Activated CD8-positive, alpha-beta memory T cell treated with anti-CD3 and anti-CD28 coated beads, Interleukin-2, amount 10 ng/mL, durations not matched to agents 7 days and 5 days (primary cell): ENCODE results near the gene RRP36. TPM values are rescaled to one million over a fixed set of nuclear protein-coding genes. Genes with fewer than 3 reads are reported as not detected.

Source experiments
- ATAC-seq: fragments of 150-1000 bp; cut with Tn5 transposase; one replicate; pipeline ENCODE4 v1.10.0; 2021; ENCODE audit warnings: moderate library complexity
- CTCF ChIA-PET: fragments of 350-600 bp; sonication (Branson Sonifier 250); formaldehyde crosslinking; loops from one replicate; lab custom pipeline; 2021; ENCODE audit warnings: antibody characterized with exemption; lab: Charles Lee
- DNase-seq: peaks from one replicate; pipeline ENCODE4 v3.0.0-alpha.2; 2020
- H3K27ac Mint-ChIP-seq: one replicate; pipeline ENCODE4 v1.8.0; 2021; ENCODE audit warnings: mild to moderate bottlenecking, mixed read lengths
- H3K27me3 Mint-ChIP-seq: one replicate; pipeline ENCODE4 v1.8.0; 2021; ENCODE audit warnings: mixed read lengths
- H3K36me3 Mint-ChIP-seq: one replicate; pipeline ENCODE4 v1.8.0; 2021; ENCODE audit warnings: mild to moderate bottlenecking, mixed read lengths
- H3K4me1 Mint-ChIP-seq: one replicate; pipeline ENCODE4 v1.8.0; 2021; ENCODE audit warnings: mixed read lengths
- H3K4me3 Mint-ChIP-seq: one replicate; pipeline ENCODE4 v1.8.0; 2021; ENCODE audit warnings: mild to moderate bottlenecking, moderate library complexity, mixed read lengths
- H3K9me3 Mint-ChIP-seq: one replicate; pipeline ENCODE4 v1.8.0; 2022; ENCODE audit warnings: low read depth, mixed read lengths
- total RNA-seq, 2 experiments: library from RNA; stranded (reverse); gene quantifications; one replicate each; pipeline ENCODE4 v1.2.3, GENCODE V29; 2021

Gene RRP36
- total RNA-seq, 2 experiments from 2014 or later = 60.9 to 71.8 TPM

DNA sequence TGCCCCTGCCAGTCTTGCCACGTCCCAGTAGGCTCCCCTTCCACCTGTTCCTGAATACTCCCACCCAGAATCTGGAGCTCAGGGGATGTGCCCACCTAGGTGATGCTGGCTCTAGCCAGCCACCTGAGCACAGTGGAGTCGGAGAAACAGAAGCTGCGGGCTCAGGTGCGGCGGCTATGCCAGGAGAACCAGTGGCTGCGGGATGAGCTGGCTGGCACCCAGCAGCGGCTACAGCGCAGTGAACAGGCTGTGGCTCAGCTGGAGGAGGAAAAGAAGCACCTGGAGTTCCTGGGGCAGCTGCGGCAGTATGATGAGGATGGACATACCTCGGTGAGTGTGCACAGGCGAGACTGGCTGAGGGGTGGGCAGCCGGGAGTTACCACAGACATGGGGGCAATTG is 41.4 kb downstream of the RRP36 start:
- CTCF ChIA-PET = interaction anchor here (0.6 to 1.2 kb wide), 2 partner anchors 9 to 81 kb away, joined by 3 read pairs; partner anchors contain the start of gene CUL7
- no peak overlapping the region for H3K27ac Mint-ChIP-seq
- no peaks in the 10 kb centered on the region for H3K9me3 Mint-ChIP-seq
- H3K4me3 Mint-ChIP-seq = no peak overlapping the region
- peaks cover 23% of the 10 kb centered on the region for H3K4me1 Mint-ChIP-seq
- H3K36me3 Mint-ChIP-seq = no peaks in the 10 kb centered on the region
- no peak for ATAC-seq
- no peaks in the 10 kb centered on the region for H3K27me3 Mint-ChIP-seq
- DNase-seq = no peak

DNA sequence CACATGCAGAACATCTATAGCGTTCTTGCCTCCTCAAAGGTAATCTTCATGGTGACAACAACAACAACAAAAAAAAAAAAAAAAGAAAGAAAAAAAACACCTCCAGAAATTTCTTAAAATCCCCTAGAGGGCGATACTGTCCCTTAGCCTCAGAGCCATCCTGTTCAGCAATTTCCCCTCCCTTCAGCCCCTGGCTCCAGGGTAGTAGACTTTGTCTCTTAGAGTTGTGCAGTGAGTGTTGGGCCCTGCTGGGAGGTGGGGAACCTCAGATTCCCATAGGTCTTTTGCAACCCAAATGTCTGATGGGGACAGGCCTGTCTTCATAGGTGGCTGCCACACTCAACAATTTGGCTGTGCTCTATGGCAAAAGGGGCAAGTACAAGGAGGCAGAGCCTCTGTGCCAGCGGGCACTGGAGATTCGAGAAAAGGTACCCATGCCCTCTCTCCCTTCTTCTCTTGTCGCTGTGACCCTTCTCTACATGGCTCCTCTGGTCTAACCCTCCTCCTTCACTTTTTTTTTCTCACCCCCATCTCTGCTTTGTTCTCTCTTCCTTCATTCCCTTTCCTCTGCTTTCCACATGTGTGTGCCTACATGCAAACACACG is 48.7 kb downstream of the RRP36 start:
- Mint-ChIP-seq H3K4me3 (no peak overlapping the region), H3K27me3 (no peaks in the 10 kb centered on the region), H3K36me3 (no peaks in the 10 kb centered on the region), H3K9me3 (no peaks in the 10 kb centered on the region), H3K4me1 (no peaks in the 10 kb centered on the region), H3K27ac (no peak overlapping the region)
- DNase-seq = peak; percentile 50
- ATAC-seq = peak; percentile 81
- CTCF ChIA-PET = interaction anchor here (0.7 to 2.0 kb wide), 8 partner anchors 9 to 308 kb away, joined by 3 to 5 read pairs (median 3); partner anchors contain the start of gene GNMT

DNA sequence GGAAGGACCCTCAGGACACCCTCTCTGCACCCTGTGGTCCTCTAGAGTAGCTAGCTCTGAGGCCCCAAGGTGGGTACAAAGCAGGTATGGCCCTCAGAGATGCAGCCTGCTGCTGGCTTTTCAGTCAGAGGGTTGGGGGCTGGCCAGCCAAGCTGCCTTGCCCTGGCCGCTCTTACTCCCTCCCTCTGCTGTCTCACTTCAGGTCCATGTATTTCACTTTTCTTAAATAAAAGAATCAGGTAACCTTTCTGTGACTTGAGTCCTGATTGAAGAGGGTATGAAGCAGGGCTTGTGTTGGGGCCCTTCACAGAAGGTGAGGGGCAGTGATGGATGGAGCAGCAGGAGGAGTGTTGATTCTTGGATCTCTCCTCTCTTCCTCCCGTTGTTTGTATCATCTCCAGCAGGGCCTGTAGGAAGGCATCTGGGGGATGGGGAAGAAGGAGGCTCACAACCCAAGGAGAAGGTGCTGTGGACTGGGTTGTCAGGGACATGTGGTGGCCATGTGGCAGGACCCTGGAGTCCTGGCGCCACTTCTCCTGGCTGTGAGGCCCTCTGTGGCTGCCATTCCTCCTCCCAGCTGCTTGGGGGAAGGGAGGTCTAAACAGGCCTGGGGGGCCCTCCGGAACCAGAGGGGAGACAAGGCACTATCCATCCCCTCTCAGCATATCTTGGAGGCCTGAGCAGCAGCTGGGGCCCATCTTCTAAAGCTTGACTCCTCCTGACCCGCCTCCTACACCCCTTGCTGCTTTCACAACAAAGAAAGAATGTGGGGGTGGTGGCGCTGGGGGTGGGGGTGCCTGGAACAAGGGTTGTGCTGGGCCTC is 53.6 kb downstream of the RRP36 start:
- H3K4me1 Mint-ChIP-seq = peaks cover 2% of the 10 kb centered on the region
- no peak overlapping the region for H3K27ac Mint-ChIP-seq
- CTCF ChIA-PET = interaction anchor here (1.5 kb wide), 1 partner anchor 69 kb away, joined by 4 read pairs; no protein-coding TSS in a partner anchor
- H3K4me3 Mint-ChIP-seq = no peak overlapping the region
- ATAC-seq (no peak), DNase-seq (no peak)
- peaks cover 32% of the 10 kb centered on the region for H3K27me3 Mint-ChIP-seq
- H3K9me3 Mint-ChIP-seq = no peaks in the 10 kb centered on the region
- no peaks in the 10 kb centered on the region for H3K36me3 Mint-ChIP-seq

DNA sequence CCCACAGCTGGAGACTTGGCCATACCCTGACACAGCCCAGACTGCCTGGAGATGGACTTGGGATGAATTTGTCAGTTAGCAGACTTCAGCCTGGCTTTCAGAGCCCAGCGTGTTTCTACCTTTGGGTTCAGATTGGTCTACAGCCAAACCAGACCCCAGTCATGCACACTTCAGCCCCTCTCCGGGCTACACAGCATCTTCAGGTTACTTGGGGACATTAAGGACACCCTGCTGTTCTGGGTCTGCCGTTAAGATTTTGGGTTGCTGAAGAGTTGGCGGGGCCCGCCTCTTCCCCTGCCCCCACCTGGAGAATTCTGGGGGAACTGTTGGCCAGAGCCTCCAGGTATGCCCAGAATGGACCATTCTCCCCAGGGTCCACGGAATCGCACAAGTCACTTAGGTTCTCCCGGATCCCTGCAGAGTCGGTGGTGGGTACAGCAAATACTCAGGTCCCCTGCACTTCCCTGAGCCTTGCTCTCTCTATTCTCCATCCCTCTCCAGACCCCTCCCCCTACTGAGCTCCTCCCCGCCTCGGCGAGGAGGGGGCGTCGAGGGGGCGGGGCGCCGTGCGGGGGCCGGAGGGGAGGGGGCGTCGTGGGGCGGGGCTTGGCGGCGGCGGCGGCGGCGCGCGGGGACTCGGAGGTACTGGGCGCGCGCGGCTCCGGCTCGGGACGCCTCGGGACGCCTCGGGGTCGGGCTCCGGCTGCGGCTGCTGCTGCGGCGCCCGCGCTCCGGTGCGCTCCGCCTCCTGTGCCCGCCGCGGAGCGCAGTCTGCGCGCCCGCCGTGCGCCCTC is 54.4 kb downstream of the RRP36 start, which contains the start of gene PTK7:
TSS of gene PTK7 (plus strand) at position 645 of the 794 bp plus-strand sequence. CDS start 175 bp downstream, outside the sequence.
- ATAC-seq = peak; percentile 65
- CTCF ChIA-PET = interaction anchor here (0.8 to 1.4 kb wide), 2 partner anchors 68 kb away, joined by 3 to 4 read pairs; no protein-coding TSS in a partner anchor
- H3K4me3 Mint-ChIP-seq = peak within 1 kb of the TSS; percentile 34

DNA sequence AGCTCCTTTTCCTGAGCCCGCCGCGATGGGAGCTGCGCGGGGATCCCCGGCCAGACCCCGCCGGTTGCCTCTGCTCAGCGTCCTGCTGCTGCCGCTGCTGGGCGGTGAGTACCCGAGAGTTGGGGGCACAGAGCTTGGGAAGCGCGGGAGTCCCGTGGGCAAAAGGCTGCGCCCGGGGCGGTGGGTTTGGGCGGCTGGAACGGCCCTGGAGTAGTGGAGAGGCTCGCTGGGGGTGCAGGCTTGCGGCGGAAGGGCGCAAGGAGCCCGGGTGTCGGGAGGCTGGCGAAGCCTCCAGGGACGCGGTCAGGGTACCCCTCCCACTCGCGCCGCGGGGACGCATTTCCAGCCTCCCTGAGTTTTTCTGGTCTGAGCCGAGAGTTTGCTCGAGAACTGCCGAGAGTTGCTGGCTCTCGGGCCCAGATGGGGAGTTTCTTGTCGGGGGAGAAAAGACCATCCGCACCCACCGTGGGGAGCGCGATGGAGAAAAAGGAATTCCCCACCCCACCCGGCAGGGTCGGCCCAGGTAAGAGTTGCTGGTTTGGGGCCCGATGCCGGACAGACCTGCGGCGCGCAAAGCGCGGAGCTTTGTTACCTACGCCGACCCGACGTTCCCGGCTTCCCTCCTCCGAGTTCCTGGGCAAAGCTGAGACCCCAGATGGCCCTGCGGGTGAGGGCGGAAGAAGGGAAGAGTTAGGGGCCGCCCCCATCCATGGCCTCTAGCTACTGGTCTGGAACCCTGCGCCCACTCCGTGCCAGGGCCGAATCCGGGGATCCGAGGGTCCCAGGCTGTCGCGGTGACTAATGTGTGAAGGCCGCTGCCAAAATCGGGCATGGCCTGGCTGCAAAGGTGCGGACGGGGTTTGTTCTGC is 55.3 kb downstream of the RRP36 start:
- ATAC-seq (no peak), DNase-seq (no peak)
- peaks cover 36% of the 10 kb centered on the region for H3K27me3 Mint-ChIP-seq

More for the DNA sequence above, 54.4 kb downstream of the RRP36 start, which contains the start of gene PTK7:
- Mint-ChIP-seq H3K9me3 (no peaks in the 10 kb centered on the region), H3K27ac (no peak within 1 kb of the TSS), H3K4me1 (peaks cover 2% of the 10 kb centered on the region), H3K27me3 (peaks cover 33% of the 10 kb centered on the region), H3K36me3 (no peaks in the 10 kb centered on the region)
- no peak for DNase-seq

DNA sequence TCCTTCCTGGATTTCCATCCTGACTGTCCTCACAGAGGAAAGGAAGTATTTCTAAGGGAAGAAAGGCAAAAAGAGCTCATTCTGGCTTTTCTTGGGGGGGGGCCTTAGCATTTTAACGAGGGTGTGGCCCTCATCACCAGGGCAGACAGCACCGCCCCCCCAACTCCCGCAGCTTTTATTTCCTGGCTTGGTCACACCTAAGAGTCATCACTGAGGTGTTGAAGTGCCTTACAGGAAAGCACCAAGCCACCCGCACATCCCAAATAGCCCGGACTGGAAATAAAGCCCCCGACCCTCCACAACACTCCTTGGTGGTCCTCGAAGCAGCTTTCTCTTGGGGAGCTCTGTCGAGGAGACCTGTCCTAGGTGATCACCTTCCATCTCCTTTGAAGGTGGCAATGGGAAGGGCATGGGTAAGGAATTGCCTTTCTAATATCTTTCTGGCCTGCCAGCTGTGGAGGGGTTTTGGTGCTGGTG is 55.9 kb downstream of the RRP36 start:
- Mint-ChIP-seq H3K9me3 (no peaks in the 10 kb centered on the region), H3K27ac (no peak overlapping the region), H3K27me3 (peaks cover 38% of the 10 kb centered on the region), H3K4me3 (no peak overlapping the region), H3K36me3 (no peaks in the 10 kb centered on the region), H3K4me1 (peaks cover 2% of the 10 kb centered on the region)
- DNase-seq (no peak), ATAC-seq (no peak)
- CTCF ChIA-PET = no interaction called here

More for the DNA sequence above, 55.3 kb downstream of the RRP36 start:
- CTCF ChIA-PET = interaction anchor here (0.8 to 1.4 kb wide), 2 partner anchors 67 to 69 kb away, joined by 3 to 4 read pairs; no protein-coding TSS in a partner anchor
- Mint-ChIP-seq H3K9me3 (no peaks in the 10 kb centered on the region), H3K27ac (no peak overlapping the region), H3K36me3 (no peaks in the 10 kb centered on the region), H3K4me3 (peak overlapping the region; percentile 34), H3K4me1 (peaks cover 2% of the 10 kb centered on the region)

DNA sequence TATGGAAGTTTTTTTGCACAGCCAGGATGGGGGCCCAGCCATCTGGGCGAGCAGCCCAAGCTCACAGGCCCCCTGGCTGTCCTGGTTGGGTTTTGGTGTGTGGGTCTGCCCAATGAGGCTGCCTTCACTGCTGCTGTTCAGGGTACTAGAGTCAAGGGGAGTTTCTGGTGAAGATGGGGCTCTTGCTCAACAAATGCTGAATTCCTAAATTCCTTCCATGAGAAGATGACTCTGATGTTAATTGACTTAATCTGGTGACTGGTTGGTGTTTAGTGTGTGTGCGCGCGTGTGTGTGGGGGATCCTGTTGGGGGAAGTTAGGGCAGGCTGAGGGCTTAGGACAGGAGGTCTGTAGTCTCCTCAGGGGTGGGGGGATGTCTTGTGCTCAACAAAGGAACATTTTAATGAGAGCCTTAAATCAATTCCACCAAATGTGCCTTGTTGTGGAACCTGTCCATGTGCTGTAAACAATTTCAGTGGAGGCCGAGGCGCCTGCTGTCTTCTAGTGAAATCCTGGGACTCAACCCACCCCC is 56.6 kb downstream of the RRP36 start:
- H3K27me3 Mint-ChIP-seq = peaks cover 38% of the 10 kb centered on the region
- no peaks in the 10 kb centered on the region for H3K9me3 Mint-ChIP-seq
- no peak overlapping the region for H3K27ac Mint-ChIP-seq
- H3K36me3 Mint-ChIP-seq = no peaks in the 10 kb centered on the region
- ATAC-seq (no peak), DNase-seq (no peak)
- peaks cover 2% of the 10 kb centered on the region for H3K4me1 Mint-ChIP-seq
- H3K4me3 Mint-ChIP-seq = no peak overlapping the region
- CTCF ChIA-PET = interaction anchor here (1.0 kb wide), 1 partner anchor 8 kb away, joined by 3 read pairs; no protein-coding TSS in a partner anchor

DNA sequence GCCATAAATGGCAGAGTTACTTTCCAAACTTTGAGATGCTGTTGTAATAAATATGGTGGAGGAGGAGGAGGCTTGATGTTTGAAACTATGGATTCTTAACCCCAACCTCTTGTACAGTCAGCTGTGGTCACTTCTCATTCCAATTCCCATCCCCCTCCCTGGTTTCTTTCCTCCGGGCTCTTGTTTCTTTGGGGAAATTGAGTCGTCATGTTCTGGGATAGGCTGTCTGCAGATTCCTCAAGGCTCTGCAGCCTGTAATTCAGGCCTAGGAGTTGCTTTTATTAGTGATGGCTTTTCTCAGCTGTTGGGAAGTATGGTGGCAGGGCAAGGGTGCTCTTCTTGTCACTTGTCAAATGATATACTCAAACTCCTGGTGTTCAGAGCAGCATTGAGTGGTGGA is 57.3 kb downstream of the RRP36 start:
- Mint-ChIP-seq H3K9me3 (no peaks in the 10 kb centered on the region), H3K4me1 (peaks cover 2% of the 10 kb centered on the region), H3K27me3 (peaks cover 44% of the 10 kb centered on the region), H3K36me3 (no peaks in the 10 kb centered on the region), H3K27ac (no peak overlapping the region), H3K4me3 (no peak overlapping the region)
- no peak for DNase-seq
- no peak for ATAC-seq
- CTCF ChIA-PET = interaction anchor here (0.9 to 1.0 kb wide), 2 partner anchors 8 to 228 kb away, joined by 3 read pairs; no protein-coding TSS in a partner anchor

Other genes starting within 250 kb of the RRP36 start
- 10 to 100 TPM; 22.9 to 24.3 TPM for gene BICRAL, start 239.6 kb upstream of the RRP36 start, total RNA-seq
- gene RPL7L1, start 142.0 kb upstream of the RRP36 start, total RNA-seq = 100 to 1,000 TPM in 1 of 2 experiments, 10 to 100 TPM in 1; 73.5 to 105 TPM
- not detected for gene PTCRA, start 105.6 kb upstream of the RRP36 start, total RNA-seq
- gene CNPY3, start 92.1 kb upstream of the RRP36 start, total RNA-seq = 10 to 100 TPM; 44.1 to 56.4 TPM
- under 1 TPM; 0.26 to 0.70 TPM for gene GNMT, start 60.9 kb upstream of the RRP36 start, total RNA-seq
- gene PEX6, start 42.4 kb upstream of the RRP36 start, total RNA-seq = 10 to 100 TPM; 24.7 to 26.3 TPM
- gene PPP2R5D, start 37.1 kb upstream of the RRP36 start, total RNA-seq = 10 to 100 TPM; 53.0 to 58.4 TPM
- gene MEA1, start 7.7 kb upstream of the RRP36 start, total RNA-seq = 10 to 100 TPM; 61.8 to 75.2 TPM
- 10 to 100 TPM; 62.6 to 75.1 TPM for gene KLHDC3, start 7.4 kb upstream of the RRP36 start, total RNA-seq
- gene CUL7, start 32.2 kb downstream of the RRP36 start, total RNA-seq = 10 to 100 TPM; 10.4 to 12.0 TPM
- gene MRPL2, start 37.8 kb downstream of the RRP36 start, total RNA-seq = 10 to 100 TPM; 64.2 to 71.0 TPM
- gene KLC4, start 38.0 kb downstream of the RRP36 start, total RNA-seq = 10 to 100 TPM; 15.1 to 16.4 TPM
- gene PTK7, start 54.7 kb downstream of the RRP36 start, total RNA-seq = under 1 TPM; 0.33 to 0.85 TPM
- gene SRF, start 149.6 kb downstream of the RRP36 start, total RNA-seq = 10 to 100 TPM; 45.0 to 53.2 TPM
- gene CUL9, start 160.6 kb downstream of the RRP36 start, total RNA-seq = 10 to 100 TPM; 49.9 to 71.3 TPM
- gene DNPH1, start 207.9 kb downstream of the RRP36 start, total RNA-seq = 10 to 100 TPM; 54.0 to 60.0 TPM
- gene TTBK1, start 221.9 kb downstream of the RRP36 start, total RNA-seq = under 1 TPM; 0.20 to 0.80 TPM